B cell (primary cell): Measurements from ENCODE around the gene RNF157. TPM values are rescaled to one million over a fixed set of nuclear protein-coding genes. Genes with fewer than 3 reads are reported as not detected.

Experiments used
- ATAC-seq: fragments of 200-7000 bp; cut with Tn5 transposase; one replicate; pipeline ENCODE4 v1.10.0; 2021; ENCODE audit warnings: low read depth, mild to moderate bottlenecking, moderate number of reproducible peaks, moderate library complexity
- CTCF ChIA-PET: fragments of 350-600 bp; sonication (Branson Sonifier 250); formaldehyde crosslinking; loops from one replicate; lab custom pipeline; 2021; ENCODE audit warnings: antibody characterized with exemption, inconsistent platforms; lab: Charles Lee
- POLR2A ChIA-PET: fragments of 350-600 bp; sonication (Branson Sonifier 250); formaldehyde crosslinking; loops from one replicate; lab custom pipeline; 2021; ENCODE audit warnings: antibody characterized with exemption; lab: Charles Lee
- DNase-seq: peaks from one replicate; pipeline ENCODE4 v3.0.0; 2013
- H2AFZ ChIP-seq: 2 replicates; pipeline ENCODE4 v1.6.1; 2012; ENCODE audit warnings: mild to moderate bottlenecking, low read depth, low read length; ENCODE audit not compliant: insufficient read depth, poor library complexity, severe bottlenecking
- H3K27ac ChIP-seq, 2 donors: 1 replicate in 1 of 2; 2 replicates in 1 of 2; pipeline ENCODE4 v1.5.1; 2012 to 2013; ENCODE audit warnings: low read length in 2 of 2, mild to moderate bottlenecking in 2 of 2, moderate library complexity in 1 of 2
- H3K27me3 ChIP-seq, 4 experiments: fragments of 200-600 bp in 1 of 4; sonication (generic) in 1 of 4; replicated peaks in 1 of 4; 1 replicate in 2 of 4; 2 replicates in 2 of 4; pipeline versions ENCODE4 v1.6.1 to v1.7.0; 2013 to 2016; ENCODE audit warnings: low read length in 3 of 4, mild to moderate bottlenecking in 2 of 4, mixed read lengths in 1 of 4, moderate library complexity in 1 of 4; ENCODE audit not compliant: insufficient read depth in 4 of 4, control insufficient read depth in 3 of 4; ENCODE audit errors: control extremely low read depth in 1 of 4
- H3K36me3 ChIP-seq, 2 experiments: replicated peaks in 1 of 2; 1 replicate in 1 of 2; 2 replicates in 1 of 2; pipeline versions ENCODE4 v1.6.1 to v1.7.1; 2013; ENCODE audit warnings: low read length in 1 of 2; ENCODE audit not compliant: insufficient read depth in 2 of 2, control insufficient read depth in 1 of 2; ENCODE audit errors: control extremely low read depth in 1 of 2, extremely low read depth in 1 of 2
- H3K4me1 ChIP-seq, 2 donors: fragments of 200-600 bp in 1 of 2; sonication (generic) in 1 of 2; 1 replicate in 1 of 2; 2 replicates in 1 of 2; pipeline versions ENCODE4 v1.5.1 to v1.6.1; 2013 to 2017; ENCODE audit warnings: low read length in 2 of 2; ENCODE audit not compliant: control insufficient read depth in 2 of 2, insufficient read depth in 2 of 2
- H3K4me2 ChIP-seq: replicated peaks from 2 replicates; pipeline ENCODE3; 2012; ENCODE audit warnings: mild to moderate bottlenecking, low read depth, low read length; ENCODE audit not compliant: poor library complexity, severe bottlenecking
- H3K4me3 ChIP-seq, 5 experiments: fragments of 200-600 bp in 1 of 5; sonication (generic) in 1 of 5; 1 replicate in 3 of 5; 2 replicates in 2 of 5; pipeline versions ENCODE4 v1.5.1 to v1.7.0; 2011 to 2016; ENCODE audit warnings: low read length in 4 of 5, mild to moderate bottlenecking in 4 of 5, low read depth in 2 of 5, control low read depth in 1 of 5, moderate library complexity in 1 of 5; ENCODE audit not compliant: insufficient read depth in 1 of 5; ENCODE audit errors: control extremely low read depth in 1 of 5, extremely low read depth in 1 of 5
- H3K79me2 ChIP-seq: fragments of 200-600 bp; sonication (generic); one replicate; pipeline ENCODE4 v1.6.0; 2016; ENCODE audit warnings: low read length; ENCODE audit not compliant: control insufficient read depth, insufficient read depth
- H3K9ac ChIP-seq: fragments of 200-600 bp; sonication (generic); 2 replicates; pipeline ENCODE4 v1.6.1; 2017; ENCODE audit warnings: mild to moderate bottlenecking, low read length, moderate library complexity
- H3K9me3 ChIP-seq, 3 donors: one replicate each; pipeline versions ENCODE4 v1.6.1 to v1.7.1; 2013; ENCODE audit warnings: low read length in 2 of 3; ENCODE audit not compliant: control insufficient read depth in 2 of 3, insufficient read depth in 1 of 3; ENCODE audit errors: control extremely low read depth in 1 of 3
- H4K20me1 ChIP-seq: 2 replicates; pipeline ENCODE4 v1.6.0; 2012; ENCODE audit warnings: mild to moderate bottlenecking, low read length; ENCODE audit not compliant: insufficient read depth, control insufficient read depth, poor library complexity, severe bottlenecking
- H3K27ac Mint-ChIP-seq: one replicate; pipeline ENCODE4 v1.8.0; 2021; ENCODE audit warnings: mixed read lengths
- H3K27me3 Mint-ChIP-seq: one replicate; pipeline ENCODE4 v1.8.0; 2021; ENCODE audit warnings: mixed read lengths
- H3K4me1 Mint-ChIP-seq: one replicate; pipeline ENCODE4 v1.8.0; 2021; ENCODE audit warnings: mixed read lengths
- H3K4me3 Mint-ChIP-seq: one replicate; pipeline ENCODE4 v1.8.0; 2021; ENCODE audit warnings: mixed read lengths
- H3K9me3 Mint-ChIP-seq: one replicate; pipeline ENCODE4 v1.8.0; 2022; ENCODE audit warnings: mixed read lengths; ENCODE audit not compliant: insufficient read depth
- CTCF ChIP-seq: fragments of 200-600 bp; IDR thresholded peaks from one replicate; pipeline ENCODE4 v1.8.0; 2022; ENCODE audit warnings: antibody characterized with exemption, mild to moderate bottlenecking
- EZH2 ChIP-seq: IDR thresholded peaks from 2 replicates; pipeline ENCODE4 v1.6.1; 2012; ENCODE audit warnings: borderline replicate concordance, low read depth, mild to moderate bottlenecking, moderate library complexity, low read length; ENCODE audit not compliant: insufficient read depth, poor library complexity, severe bottlenecking
- WGBS: methylation state at CpG from one replicate; pipeline ENCODE4 v1.1.5; 2013; ENCODE audit warnings: missing lambda C conversion rate; ENCODE audit not compliant: insufficient coverage; 5-methylcytosine and 5-hydroxymethylcytosine counted together
- intact Hi-C: fragments of 100-400 bp; cut with micrococcal nuclease; formaldehyde crosslinking; loops from one replicate; pipeline ENCODE4 v1.10.0; 2022
- polyA plus RNA-seq: library from polyadenylated mRNA; depleted of rRNA; stranded (reverse); fragments of >200 nt; gene quantifications from 2 replicates; pipeline ENCODE4 v1.2.3, GENCODE V29; 2012
- total RNA-seq, 2 donors: library from RNA; stranded (reverse); fragments of 120-200 nt in 1 of 2; gene quantifications; 1 replicate in 1 of 2; 2 replicates in 1 of 2; pipeline versions ENCODE4 v1.2.3 to v1.2.4, GENCODE V29; 2013 to 2022

Gene RNF157
- total and polyA plus RNA-seq, 2 donors (not counting 1 experiment from before 2014, with no cell fraction given), result 0.54 to 1.2 TPM

- 93% methylated on average over 3 of the region's 5 CpGs for WGBS
- no peaks in the 10 kb centered on the region for H3K9me3 Mint-ChIP-seq
- ChIA-PET CTCF (interaction anchor here (0.8 to 1.5 kb wide), 3 partner anchors 11 to 126 kb away, joined by 4 to 5 read pairs (median 5); no protein-coding TSS in a partner anchor), POLR2A (no interaction called here)
- DNase-seq, result no peak
- H3K4me1 Mint-ChIP-seq, result no peaks in the 10 kb centered on the region
- Histone ChIP-seq H4K20me1 (no peaks in the 10 kb centered on the region), H3K4me1 (no peaks in the 10 kb centered on the region), H3K9ac (no peak overlapping the region), H3K9me3 (no peaks in the 10 kb centered on the region), H3K4me3 (no peak overlapping the region), H2AFZ (no peak overlapping the region), H3K27ac (no peak overlapping the region), H3K36me3 (no peaks in the 10 kb centered on the region), H3K79me2 (no peaks in the 10 kb centered on the region), H3K27me3 (no peaks in the 10 kb centered on the region), H3K4me2 (no peak overlapping the region)
- ATAC-seq, result no peak
- intact Hi-C loops, result no loop called here
- no peak overlapping the region for H3K27ac Mint-ChIP-seq
- no peak for TF ChIP-seq CTCF
- TF ChIP-seq EZH2, result no peak
- no peak overlapping the region for H3K4me3 Mint-ChIP-seq
- peaks cover 12% of the 10 kb centered on the region for H3K27me3 Mint-ChIP-seq
Measured at GRCh38 chr17:76153640-76154039, 86.7 kb downstream of the RNF157 start.

- no peaks in the 10 kb centered on the region for H3K79me2 ChIP-seq
- H3K4me2 ChIP-seq, result no peak overlapping the region
- TF ChIP-seq EZH2 (no peak), CTCF (no peak)
- Mint-ChIP-seq H3K9me3 (no peaks in the 10 kb centered on the region), H3K4me1 (no peaks in the 10 kb centered on the region), H3K27me3 (peaks cover 10% of the 10 kb centered on the region), H3K27ac (no peak overlapping the region), H3K4me3 (no peak overlapping the region)
- no peaks in the 10 kb centered on the region for H3K27me3 ChIP-seq
- WGBS, result 99% methylated on average over 7 of the region's 9 CpGs
- no peak overlapping the region for H3K4me3 ChIP-seq
- no peaks in the 10 kb centered on the region for H4K20me1 ChIP-seq
- H3K9ac ChIP-seq, result no peak overlapping the region
- ChIA-PET POLR2A (no interaction called here), CTCF (interaction anchor here (0.8 to 1.5 kb wide), 3 partner anchors 11 to 127 kb away, joined by 4 to 5 read pairs (median 5); no protein-coding TSS in a partner anchor)
- ATAC-seq (no peak), DNase-seq (no peak)
- intact Hi-C loops, result no loop called here
- no peaks in the 10 kb centered on the region for H3K4me1 ChIP-seq
- no peak overlapping the region for H2AFZ ChIP-seq
- no peaks in the 10 kb centered on the region for H3K36me3 ChIP-seq
- H3K9me3 ChIP-seq, result no peaks in the 10 kb centered on the region
- H3K27ac ChIP-seq, result no peak overlapping the region
Measured at GRCh38 chr17:76153202-76153601, 87.1 kb downstream of the RNF157 start.
